SIG-M5 treated with dmso at 0.1 percent for 504 hours (cell line): ENCODE measurements around the gene LHFPL3.
"Not testable (repeated sequence)": the region's sequence is repeated elsewhere in the genome, so short reads cannot be mapped to it uniquely, and the experiment has no call there.

ENCODE experiments used
- DNase-seq: peaks from one replicate; lab custom pipeline; 2025; ENCODE audit not compliant: unreplicated experiment; lab: John Stamatoyannopoulos, UW

The LHFPL3 gene

DNA sequence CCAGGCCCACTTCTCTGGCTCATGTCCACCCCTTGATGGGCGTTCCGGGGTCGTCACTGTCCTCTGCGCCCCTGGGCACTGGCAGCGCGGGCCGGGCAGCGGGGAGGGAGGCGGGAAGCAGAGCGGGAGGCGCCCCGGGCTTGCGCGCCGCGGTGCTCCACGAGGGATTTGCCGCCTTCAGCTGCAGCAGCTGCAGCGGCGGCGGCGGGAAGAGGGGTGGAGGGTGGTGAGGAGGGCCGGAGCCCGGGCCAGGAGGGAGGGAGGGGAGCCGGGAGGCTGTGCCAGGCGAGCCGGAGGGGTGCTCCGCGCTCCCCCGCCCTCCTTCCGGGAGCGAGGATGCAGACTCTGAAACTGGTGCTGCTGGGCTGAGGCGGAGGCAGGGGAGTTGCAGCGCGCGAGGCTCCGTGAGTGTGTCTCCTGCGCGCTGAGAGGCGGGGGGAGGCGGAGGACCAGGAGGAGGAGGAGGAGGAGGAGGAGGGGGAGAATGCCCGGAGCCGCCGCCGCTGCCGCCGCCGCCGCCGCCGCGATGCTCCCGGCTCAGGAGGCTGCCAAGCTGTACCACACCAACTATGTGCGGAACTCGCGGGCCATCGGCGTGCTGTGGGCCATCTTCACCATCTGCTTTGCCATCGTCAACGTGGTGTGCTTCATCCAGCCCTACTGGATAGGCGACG, at the start of gene LHFPL3:
Gene LHFPL3 (plus strand): TSS at position 308 of the 674 bp plus-strand sequence.
- no peak for DNase-seq

DNA sequence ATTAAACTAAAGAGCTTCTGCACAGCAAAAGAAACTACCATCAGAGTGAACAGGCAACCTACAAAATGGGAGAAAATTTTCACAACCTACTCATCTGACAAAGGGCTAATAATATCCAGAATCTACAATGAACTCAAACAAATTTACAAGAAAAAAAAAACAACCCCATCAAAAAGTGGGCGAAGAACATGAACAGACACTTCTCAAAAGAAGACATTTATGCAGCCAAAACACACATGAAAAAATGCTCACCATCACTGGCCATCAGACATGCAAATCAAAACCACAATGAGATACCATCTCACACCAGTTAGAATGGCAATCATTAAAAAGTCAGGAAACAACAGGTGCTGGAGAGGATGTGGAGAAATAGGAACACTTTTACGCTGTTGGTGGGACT, 46.7 kb upstream of the LHFPL3 start:
- not testable (repeated sequence) for DNase-seq

DNA sequence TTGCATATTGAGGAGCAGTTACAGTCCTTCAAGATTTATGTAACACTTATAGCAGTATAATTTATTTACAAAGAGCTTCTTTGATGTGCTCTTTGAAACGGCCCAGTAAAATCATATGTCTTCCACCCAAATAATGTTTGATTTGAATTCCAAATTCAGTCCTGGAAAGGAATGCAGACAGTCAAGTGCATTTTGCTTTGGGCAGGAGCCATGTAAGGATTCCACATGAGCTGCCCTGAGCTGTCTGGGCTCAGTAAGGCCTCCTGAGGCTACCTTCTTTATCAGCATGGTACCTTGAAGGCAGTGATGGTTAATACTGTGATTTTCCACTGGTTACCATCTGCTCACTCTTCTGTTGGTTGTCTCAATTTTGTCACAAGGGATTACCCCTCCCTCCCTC, 41.6 kb upstream of the LHFPL3 start:
- no peak for DNase-seq

DNA sequence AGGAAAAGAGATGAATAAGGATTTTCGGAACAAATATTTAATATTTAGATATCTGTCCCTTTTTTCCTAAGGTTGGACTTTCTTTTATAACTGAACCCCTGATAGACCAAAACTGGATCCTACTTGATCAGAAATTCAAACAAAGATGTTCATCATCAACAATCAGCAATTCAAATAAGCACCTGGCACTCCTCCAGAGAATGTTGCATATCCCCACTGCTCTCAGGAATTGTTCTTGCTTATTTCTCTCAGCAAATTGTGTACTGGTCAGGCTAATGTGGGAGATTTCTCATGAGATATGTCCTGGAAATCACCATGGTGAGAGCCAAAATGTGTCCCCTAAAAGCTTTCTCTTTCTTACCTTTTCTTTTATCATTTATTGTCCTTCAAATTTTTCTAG, 40.3 kb upstream of the LHFPL3 start:
- DNase-seq: no peak

DNA sequence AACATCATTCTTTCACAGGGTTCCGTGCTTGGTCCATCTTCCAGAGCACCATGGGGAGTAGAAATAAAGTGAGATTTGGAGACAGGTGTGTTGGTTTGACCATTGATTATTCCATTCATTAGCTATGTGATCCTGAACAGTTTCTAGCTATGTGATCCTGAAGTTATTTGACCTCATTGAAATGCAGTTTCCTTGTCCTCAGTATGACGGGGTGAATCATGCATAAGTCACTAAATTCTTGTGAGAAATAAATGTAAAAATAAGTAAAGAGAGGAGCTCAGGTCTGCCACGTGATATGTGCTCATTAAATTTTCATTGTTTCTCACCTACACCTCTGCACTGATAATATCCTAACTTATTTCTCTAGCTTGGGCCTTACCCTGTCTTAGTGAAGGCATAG, 34.1 kb upstream of the LHFPL3 start:
- DNase-seq: no peak

DNA sequence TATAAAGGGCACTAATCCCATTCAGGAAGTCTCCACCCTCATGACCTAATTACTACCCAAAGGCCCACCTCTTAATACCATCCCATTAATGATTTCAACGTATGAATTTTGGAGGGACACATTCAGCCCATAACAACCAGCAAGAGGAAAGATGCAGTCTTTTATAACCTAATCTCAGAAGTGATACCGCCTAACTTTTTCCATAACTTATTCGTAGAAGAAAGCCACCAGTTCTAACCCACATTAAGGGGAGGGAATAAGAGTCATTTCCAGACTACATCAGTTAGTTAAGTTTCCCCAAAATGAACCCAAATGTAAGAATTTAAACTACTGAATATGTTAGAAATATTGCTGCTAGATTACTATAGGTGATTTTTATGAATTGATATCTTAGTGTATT, 32.1 kb upstream of the LHFPL3 start:
- DNase-seq: no peak

DNA sequence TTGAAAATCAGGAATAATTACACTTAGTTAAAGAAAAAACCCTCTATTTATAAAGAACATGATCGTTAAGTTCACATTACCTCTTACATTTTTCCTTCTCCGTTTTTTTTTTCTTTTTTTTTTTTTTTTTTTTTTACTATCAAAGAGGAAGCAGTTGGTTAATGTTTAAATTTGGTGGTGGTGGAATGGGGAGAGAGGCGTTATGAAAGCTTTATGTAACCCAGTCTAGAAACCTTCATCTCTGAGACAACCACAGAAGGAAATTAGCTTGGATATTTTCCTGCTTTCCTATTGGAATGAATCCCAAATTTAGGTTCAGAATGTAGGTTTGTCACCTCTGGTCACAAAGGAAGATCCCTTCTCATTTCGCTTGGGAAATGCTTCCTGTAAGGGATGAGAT, 31.5 kb upstream of the LHFPL3 start:
- no peak for DNase-seq

DNA sequence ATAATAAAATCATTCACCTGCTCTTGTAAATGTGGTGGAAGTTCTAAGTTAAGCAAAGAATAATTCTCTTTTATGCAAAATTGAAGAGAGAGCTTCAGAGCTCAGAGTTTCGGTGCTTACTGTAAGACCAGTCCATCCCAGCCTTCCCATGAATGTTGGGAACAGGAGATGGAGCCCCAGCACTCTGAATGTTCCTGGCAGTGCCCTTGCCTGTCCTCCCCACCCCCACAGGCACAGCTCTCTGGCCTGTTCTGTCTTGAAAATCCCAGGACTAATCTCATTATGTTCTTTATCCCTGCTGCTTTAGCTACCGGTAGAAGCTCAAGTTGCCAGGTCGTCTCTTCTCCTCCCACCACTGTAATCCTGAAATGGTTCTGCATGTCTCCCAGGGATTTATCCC, 29.1 kb upstream of the LHFPL3 start:
- no peak for DNase-seq

DNA sequence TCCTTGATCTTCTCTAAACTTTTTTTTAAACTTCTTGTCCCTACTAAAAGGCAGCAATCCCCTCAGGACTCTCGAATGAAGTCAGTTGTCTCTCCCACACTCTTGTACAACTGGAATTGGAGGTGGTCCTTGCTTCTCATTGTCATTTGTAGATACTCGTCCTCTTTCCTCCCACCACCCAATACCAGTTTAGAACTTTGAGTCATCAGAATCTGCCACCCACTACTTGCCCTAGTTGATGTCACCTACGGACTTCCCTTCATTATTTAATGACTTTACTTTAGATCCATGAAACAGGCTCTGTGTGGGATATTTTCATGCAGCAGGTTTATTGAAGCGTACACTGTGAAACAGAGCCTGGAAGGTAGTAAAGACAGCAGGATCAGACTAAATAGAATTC, 28.6 kb upstream of the LHFPL3 start:
- DNase-seq: no peak

DNA sequence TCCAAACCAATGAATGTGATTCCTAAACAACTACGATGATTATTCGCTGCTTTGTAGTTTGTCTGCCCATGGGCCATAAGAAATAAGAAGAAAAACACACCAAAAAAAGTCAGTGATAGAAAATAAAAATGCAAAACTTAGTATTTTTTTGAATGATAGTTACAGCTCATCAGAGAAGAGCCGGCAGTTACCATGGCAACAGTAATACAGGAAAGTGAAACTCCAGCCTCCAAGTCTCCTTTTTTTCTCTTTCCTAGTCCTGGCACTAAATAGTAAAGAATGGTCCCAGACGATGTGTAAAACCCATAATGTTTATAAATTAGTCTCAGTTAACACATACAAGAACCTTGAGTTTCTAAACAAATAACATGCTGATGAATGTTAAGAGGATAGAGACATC, 21.6 kb upstream of the LHFPL3 start:
- no peak for DNase-seq

DNA sequence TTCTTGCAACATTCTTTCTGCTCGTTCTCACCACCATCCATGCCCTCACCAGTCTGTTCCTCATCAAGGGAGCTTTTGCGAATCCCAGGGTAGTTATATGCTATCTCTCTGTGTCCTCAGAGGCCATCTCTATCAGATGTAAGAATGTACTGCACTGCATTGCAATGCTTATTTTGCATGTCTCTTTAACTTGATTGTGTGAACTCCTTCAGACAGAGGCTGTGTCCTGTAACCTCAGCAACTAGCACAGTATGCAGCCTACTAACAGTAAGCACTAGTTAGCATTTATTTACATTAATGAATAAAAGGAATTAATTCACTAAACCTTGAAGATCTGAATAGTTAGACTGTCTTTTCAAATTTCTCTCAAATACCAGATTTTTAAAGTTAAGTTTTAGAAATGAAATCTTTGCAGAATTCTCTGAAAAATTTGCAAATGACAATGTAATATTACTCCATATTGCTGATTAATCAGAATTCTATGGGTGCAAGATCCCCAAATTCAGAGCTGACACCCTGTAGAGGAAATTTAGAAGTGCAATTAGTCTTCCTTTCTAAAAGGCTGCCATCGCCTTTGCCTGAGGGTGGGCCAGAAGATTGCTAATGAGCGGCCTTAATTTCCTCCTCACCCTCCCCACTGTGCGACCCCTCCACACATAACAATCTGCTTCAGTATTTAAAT, 10.3 kb upstream of the LHFPL3 start:
- no peak for DNase-seq

DNA sequence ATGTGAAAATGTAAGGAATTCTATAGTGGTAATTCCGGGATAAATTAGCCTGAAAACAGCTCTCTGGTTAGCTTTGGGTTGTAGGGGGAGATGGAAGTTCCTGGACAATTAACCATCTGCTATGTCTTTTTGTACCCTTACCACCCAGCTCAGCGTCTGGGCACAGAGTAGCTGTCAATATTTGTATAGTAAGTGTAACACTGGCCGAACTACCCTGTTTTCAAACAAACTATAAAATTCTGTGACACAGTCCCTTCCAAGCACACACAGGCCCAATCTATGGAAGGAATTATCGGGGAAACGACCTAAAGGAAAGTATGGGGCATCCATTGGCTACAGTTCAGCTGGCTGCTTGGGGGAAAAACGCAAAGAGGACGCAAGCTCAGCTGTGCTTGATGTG, 869 bp upstream of the LHFPL3 start:
- DNase-seq: no peak

DNA sequence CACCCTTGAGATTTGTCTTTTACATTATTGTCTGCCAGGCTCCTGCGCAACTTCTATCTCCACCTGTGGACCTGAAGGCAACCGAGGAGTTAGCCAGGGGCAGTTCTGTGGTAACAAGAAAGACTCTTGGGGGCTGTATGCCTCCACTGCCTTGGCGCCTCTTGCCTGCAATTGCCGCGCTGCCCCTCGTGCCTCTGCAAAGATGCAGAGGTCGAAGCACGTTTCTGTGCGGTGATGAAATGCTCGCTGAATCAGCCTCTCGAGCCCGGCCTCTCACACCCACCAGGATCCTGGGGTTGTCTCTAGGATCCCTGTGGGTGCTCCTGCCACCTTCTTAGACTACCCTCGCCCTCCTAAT, 486 bp upstream of the LHFPL3 start:
- DNase-seq: no peak

DNA sequence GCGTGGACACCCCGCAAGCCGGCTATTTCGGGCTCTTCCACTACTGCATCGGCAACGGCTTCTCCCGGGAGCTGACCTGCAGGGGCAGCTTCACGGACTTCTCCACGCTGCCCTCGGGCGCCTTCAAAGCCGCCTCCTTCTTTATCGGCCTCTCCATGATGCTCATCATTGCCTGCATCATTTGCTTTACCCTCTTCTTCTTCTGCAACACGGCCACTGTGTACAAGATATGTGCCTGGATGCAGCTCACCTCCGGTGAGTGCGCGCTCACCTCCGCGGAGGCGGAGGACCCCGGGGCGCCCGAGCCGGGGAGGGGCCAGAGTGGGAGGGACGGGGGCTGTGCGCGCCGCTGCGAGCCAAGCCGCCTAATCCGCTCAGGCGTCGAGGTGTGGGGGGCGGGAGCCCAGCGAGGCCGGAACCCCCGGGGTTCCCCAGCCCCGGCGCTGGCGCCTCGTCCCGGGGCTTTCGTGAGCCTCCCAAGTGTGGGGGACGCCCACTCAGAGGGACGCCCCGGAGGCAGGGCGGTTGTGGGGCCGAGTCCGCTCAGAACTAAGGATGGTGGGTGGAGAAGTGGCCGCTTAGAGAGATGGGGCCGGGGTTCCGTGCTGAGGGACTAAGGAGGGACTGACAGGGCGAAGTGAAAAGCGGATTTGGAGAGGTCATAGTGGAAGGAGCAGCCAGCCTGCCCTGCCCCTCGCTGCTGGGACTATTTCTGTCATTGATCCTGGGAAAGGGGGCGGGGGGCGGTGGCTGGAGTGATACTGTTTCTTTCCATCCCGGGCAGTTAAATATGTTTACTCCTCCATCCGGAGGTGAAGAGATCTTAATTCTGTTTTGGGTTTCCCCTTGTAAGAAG, 795 bp downstream of the LHFPL3 start:
- no peak for DNase-seq

DNA sequence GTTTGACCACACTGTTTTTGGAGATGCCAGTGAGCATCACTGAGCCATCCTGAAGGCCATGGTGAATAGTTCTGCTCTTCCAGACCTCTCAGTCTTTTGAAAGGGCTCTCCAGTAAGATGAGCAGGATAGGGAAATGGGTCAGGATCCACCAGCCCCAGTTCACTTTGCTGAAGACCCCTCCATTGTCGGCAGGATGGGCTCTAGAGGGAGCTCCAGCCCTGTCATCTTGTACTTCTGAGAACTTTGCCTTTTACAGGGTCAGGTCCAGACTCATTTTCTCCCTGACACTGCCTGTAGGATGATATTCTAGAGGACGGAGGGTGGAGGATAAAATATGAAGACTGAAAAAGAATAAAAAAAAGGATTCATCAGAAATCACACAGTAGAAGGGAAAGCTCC, 13.1 kb downstream of the LHFPL3 start:
- no peak for DNase-seq

DNA sequence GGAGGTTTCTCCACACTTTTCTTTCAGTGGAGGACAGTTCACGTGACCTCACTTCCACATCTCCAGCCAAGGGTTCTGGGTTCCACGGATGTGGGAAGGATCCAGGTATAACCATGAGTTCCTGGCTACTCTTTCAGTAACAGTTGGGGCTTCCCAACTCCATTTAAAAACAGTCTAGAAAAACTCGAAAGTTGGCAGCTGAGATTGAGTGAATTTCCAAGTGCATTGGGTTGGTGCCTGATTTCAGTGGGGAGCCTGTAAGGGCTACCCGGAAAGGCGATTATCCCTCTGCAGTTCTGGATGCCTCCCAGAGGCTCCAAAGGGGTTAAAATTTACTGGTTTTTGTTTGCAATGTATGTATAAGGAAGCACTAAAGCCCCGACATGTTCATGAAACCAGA, 24.3 kb downstream of the LHFPL3 start:
- DNase-seq: no peak

DNA sequence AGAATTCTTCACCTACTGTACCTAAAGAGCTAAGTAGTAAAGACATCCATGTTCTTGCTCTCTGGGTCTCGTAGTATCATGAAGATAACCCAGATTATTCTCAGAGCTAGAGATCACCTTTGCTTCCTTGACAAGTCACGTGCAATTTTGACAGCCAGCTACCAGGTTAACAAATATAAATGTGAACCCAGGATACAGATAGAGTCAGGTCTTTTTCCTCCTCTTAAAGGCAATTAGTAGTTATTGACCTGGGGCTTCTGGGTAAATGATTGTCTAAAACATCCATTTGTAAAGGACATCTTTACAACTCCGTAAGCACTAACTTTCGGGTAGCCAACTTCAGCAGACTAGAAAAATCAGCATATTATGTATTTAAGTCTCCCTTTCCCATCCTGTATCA, 28.8 kb downstream of the LHFPL3 start:
- no peak for DNase-seq

DNA sequence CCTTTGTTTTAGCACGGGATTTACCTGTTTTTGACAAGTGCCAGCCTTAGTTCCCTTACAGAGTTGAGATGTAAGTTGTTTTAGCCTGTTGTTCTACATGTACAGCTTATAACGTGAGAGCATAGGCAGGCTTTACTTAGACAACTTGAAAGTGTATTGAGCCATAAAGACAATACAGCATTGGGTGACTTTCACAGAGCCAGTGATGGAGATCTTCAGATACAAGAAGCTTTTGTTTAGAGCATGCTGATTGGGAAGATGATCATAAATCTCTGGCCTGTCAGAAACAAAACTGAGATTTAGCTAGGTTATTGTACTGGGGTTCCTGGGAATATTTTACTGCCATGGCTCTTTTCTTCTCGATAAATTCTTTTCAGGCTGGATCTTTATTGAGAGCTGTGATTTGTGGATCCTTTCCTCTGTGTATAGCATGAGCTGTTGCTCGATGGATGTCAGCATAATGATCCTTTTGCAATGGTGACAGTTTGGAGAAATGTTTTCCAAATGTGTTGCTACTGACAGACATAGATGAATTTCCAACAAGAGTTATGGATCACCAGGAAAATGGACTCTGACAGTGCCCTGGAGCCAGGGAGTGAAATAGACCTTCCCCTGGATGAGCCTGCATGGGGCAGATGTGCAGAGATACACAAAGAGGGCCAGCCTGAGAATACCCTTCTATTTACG, 30.2 kb downstream of the LHFPL3 start:
- DNase-seq: no peak

DNA sequence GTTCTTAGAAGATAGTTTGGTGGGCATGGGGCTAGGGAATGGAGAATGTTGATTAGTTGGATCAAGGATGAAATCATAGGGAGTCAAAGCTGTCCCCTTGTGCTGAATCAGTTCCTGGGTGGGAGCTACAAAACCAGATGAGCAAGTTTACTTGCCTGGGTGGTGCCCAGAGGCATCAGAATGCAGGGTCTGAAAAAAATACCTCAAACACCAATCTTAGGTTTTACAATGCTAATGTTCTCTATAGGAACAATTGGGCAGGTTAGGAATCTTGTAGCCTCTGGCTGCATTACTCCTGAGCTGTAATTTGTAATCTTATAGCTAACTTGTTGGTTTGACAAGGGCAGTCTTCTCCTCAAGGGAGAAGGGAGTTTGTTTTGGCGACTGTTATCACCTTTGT, 34.4 kb downstream of the LHFPL3 start:
- no peak for DNase-seq

DNA sequence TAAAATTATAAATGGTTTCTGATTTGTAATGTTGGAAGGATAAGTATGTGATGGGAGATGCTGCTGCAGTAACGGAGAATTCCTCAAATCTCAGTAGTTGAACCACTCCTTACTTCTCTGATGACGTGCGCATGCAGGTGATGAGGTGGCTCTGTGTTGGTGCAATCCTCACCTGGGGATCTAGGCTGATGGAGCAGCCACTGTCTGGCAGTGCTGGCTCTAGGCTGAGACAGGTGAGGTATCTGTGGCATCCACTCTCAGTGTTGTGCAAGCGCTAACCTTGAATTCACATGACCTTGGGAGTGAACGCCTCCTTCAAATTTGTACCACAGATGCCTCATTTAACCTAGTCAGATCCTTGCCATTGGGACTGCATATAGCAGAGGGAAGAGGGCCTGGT, 35.0 kb downstream of the LHFPL3 start:
- no peak for DNase-seq

DNA sequence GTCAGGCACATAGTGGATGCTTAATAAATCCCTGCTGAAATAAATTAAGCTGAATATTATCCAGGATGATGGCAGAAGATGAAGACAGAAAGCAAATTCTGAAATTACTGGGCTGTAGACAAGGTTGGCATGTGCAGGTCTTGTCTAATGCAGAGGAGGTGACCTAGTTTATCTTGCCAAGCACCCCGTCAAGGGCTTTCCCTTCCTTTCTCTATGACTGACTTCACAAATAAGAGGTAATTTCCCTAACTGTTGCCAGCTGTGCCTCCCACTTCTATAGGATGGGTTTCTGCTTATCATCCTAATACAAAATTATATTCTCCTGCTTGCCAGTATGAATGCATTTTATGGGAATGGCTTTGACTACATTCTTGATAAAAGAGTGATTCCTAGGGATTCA, 38.0 kb downstream of the LHFPL3 start:
- DNase-seq: no peak

DNA sequence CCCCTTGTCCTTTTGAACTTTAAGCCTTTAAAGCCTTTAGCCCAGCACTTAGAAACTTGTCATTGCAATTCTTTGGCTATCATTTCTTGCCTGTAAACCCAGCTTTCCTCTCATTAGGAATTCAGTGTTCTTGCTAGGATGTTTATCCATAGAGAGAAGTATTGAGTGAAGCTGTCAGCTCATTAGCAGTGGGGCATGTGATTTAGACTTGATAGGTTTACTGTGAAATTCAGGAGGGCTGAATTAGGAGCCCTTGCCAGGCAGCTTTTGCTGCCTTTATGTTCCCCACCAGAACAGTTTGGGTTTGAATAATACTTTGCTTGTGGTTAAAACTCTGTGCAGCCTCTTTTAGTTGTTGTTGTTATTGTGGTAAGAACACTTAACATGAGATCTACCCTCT, 39.5 kb downstream of the LHFPL3 start:
- DNase-seq: no peak
